HUDEP-2 (cell line): ENCODE measurements around the gene MBLAC1.
"Not testable (repeated sequence)": the region's sequence is repeated elsewhere in the genome, so short reads cannot be mapped to it uniquely, and the experiment has no call there.

Source experiments
- DNase-seq, 76 experiments: peaks; one replicate each; lab custom pipeline; 2025; ENCODE audit not compliant: unreplicated experiment in 76 of 76; lab: John Stamatoyannopoulos, UW

MBLAC1 gene

GRCh38 chr7:100119970-100120732, 6.6 kb upstream of the MBLAC1 start:
- peak in 54 of 76 experiments; percentile 11 to 65 (median 42) for DNase-seq

GRCh38 chr7:100120733-100121036, 6.1 kb upstream of the MBLAC1 start:
- peak in 24 of 76 experiments; percentile 2 to 57 (median 22) for DNase-seq

- DNase-seq = peak in 1 of 76 experiments; percentile 30
Measured at GRCh38 chr7:100122067-100122466, 4.7 kb upstream of the MBLAC1 start.

GRCh38 chr7:100122568-100122967, 4.2 kb upstream of the MBLAC1 start:
- DNase-seq = peak in 70 of 76 experiments; percentile 15 to 83 (median 51)

GRCh38 chr7:100124301-100125230, 2.2 kb upstream of the MBLAC1 start:
- DNase-seq = peak in 11 of 76 experiments; percentile 5 to 34 (median 11)

- DNase-seq = peak in 12 of 76 experiments; percentile 42 to 69 (median 56)
Measured at GRCh38 chr7:100126239-100126930, 382 bp upstream of the MBLAC1 start.

- peak in 25 of 76 experiments; percentile 4 to 52 (median 21) for DNase-seq
Measured at GRCh38 chr7:100127866-100128636, 1.3 kb downstream of the MBLAC1 start.

GRCh38 chr7:100128637-100128963, 1.8 kb downstream of the MBLAC1 start:
- no peak for DNase-seq

GRCh38 chr7:100130220-100130607, 3.4 kb downstream of the MBLAC1 start:
- DNase-seq = not testable (repeated sequence)

GRCh38 chr7:100130608-100131453, 4.1 kb downstream of the MBLAC1 start:
- peak in 59 of 76 experiments; percentile 12 to 85 (median 55) for DNase-seq

GRCh38 chr7:100132126-100132525, 5.4 kb downstream of the MBLAC1 start:
- DNase-seq = no peak

GRCh38 chr7:100132697-100133151, 6.0 kb downstream of the MBLAC1 start:
- DNase-seq = peak in 57 of 76 experiments; percentile 7 to 68 (median 41)

GRCh38 chr7:100137851-100138760, 11.3 kb downstream of the MBLAC1 start:
- no peak for DNase-seq

- no peak for DNase-seq
Measured at GRCh38 chr7:100141555-100141949, 14.8 kb downstream of the MBLAC1 start.

GRCh38 chr7:100142461-100142860, 15.7 kb downstream of the MBLAC1 start:
- no peak for DNase-seq

- peak in 23 of 76 experiments; percentile 17 to 71 (median 39) for DNase-seq
Measured at GRCh38 chr7:100146350-100146749, 19.6 kb downstream of the MBLAC1 start.

- no peak for DNase-seq
Measured at GRCh38 chr7:100147278-100147677, 20.5 kb downstream of the MBLAC1 start.

- no peak for DNase-seq
Measured at GRCh38 chr7:100148225-100148558, 21.4 kb downstream of the MBLAC1 start.
